ENCODE data around the gene TENM3.

The TENM3 gene

GRCh38 chr4:182679533-182679932 lies 436.3 kb downstream of the TENM3 start:
- H3K4me3 ChIP-seq (replicated peaks; ENCODE audit: low read depth, low read length), result no peak overlapping the region

GRCh38 chr4:182680234-182680653 lies 437.0 kb downstream of the TENM3 start:
- TF ChIP-seq CTCF (IDR thresholded peaks at IDR 0.05; ENCODE audit: low read depth, low read length, missing control alignments), result no peak
- no peak overlapping the region for H3K4me3 ChIP-seq (replicated peaks; ENCODE audit: low read depth, low read length)
- no peak for DNase-seq (ENCODE audit: extremely low read depth, low read depth)

More at GRCh38 chr4:182679533-182679932, 436.3 kb downstream of the TENM3 start:
- no peak for DNase-seq (ENCODE audit: extremely low read depth, low read depth)
- no peak for TF ChIP-seq CTCF (IDR thresholded peaks at IDR 0.05; ENCODE audit: low read depth, low read length, missing control alignments)

- no peak for DNase-seq (ENCODE audit: extremely low read depth, low read depth)
- H3K4me3 ChIP-seq (replicated peaks; ENCODE audit: low read depth, low read length), result no peak overlapping the region
- TF ChIP-seq CTCF (IDR thresholded peaks at IDR 0.05; ENCODE audit: low read depth, low read length, missing control alignments), result no peak
Observed at GRCh38 chr4:182683661-182684060, 440.5 kb downstream of the TENM3 start.

- no peak for TF ChIP-seq CTCF (IDR thresholded peaks at IDR 0.05; ENCODE audit: low read depth, low read length, missing control alignments)
- H3K4me3 ChIP-seq (replicated peaks; ENCODE audit: low read depth, low read length), result no peak overlapping the region
- DNase-seq (ENCODE audit: extremely low read depth, low read depth), result no peak
Observed at GRCh38 chr4:182684796-182685195, 441.6 kb downstream of the TENM3 start.

- no peak overlapping the region for H3K4me3 ChIP-seq (replicated peaks; ENCODE audit: low read depth, low read length)
- no peak for TF ChIP-seq CTCF (IDR thresholded peaks at IDR 0.05; ENCODE audit: low read depth, low read length, missing control alignments)
- DNase-seq (ENCODE audit: extremely low read depth, low read depth), result no peak
Observed at GRCh38 chr4:182688081-182688480, 444.9 kb downstream of the TENM3 start.

- DNase-seq (ENCODE audit: extremely low read depth, low read depth), result no peak
- TF ChIP-seq CTCF (IDR thresholded peaks at IDR 0.05; ENCODE audit: low read depth, low read length, missing control alignments), result no peak
Observed at GRCh38 chr4:182694551-182694950, 451.3 kb downstream of the TENM3 start.

GRCh38 chr4:182695009-182695408 lies 451.8 kb downstream of the TENM3 start:
- H3K4me3 ChIP-seq (replicated peaks; ENCODE audit: low read depth, low read length), result no peak overlapping the region
- no peak for TF ChIP-seq CTCF (IDR thresholded peaks at IDR 0.05; ENCODE audit: low read depth, low read length, missing control alignments)
- DNase-seq (ENCODE audit: extremely low read depth, low read depth), result no peak

More at GRCh38 chr4:182694551-182694950, 451.3 kb downstream of the TENM3 start:
- H3K4me3 ChIP-seq (replicated peaks; ENCODE audit: low read depth, low read length), result no peak overlapping the region

All from HFF-Myc (cell line).